Lower leg skin (tissue), 3 donors: ENCODE measurements around the gene CST5.

Experiments
- POLR2A ChIP-seq, 2 donors: fragments of 450-650 bp; IDR thresholded peaks; one replicate each; pipeline ENCODE4 v1.6.1; 2016 to 2017; ENCODE audit warnings: antibody characterized with exemption in 2 of 2, mild to moderate bottlenecking in 1 of 2, moderate library complexity in 1 of 2
- TF ChIP-seq, protein P1 (sequence below), 3 donors: fragments of 450-650 bp; IDR thresholded peaks; one replicate each; pipeline ENCODE4 v1.5.1; 2016; ENCODE audit warnings: antibody characterized with exemption in 3 of 3, mild to moderate bottlenecking in 3 of 3, moderate library complexity in 2 of 3

DNA sequence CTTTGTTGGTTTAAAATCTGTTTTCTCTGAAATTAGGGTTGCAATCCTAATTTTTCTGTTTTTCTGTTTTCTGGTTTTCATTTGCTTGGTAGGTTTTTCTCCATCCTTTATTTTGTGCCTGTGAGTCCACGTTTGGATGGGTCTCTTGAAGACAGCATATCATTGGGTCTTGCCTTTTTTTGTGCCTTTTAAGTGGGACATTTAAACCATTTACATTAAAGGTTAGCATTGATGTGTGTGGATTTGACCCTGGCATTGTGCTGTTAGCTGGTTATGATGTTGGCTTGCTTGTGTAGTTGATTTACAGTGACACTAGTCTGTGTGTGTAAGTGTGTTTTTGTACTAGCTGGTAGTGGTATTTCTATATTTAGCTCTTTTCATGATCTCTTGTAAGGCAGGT is 28.0 kb upstream of the CST5 start:
- TF ChIP-seq, protein P1, sequence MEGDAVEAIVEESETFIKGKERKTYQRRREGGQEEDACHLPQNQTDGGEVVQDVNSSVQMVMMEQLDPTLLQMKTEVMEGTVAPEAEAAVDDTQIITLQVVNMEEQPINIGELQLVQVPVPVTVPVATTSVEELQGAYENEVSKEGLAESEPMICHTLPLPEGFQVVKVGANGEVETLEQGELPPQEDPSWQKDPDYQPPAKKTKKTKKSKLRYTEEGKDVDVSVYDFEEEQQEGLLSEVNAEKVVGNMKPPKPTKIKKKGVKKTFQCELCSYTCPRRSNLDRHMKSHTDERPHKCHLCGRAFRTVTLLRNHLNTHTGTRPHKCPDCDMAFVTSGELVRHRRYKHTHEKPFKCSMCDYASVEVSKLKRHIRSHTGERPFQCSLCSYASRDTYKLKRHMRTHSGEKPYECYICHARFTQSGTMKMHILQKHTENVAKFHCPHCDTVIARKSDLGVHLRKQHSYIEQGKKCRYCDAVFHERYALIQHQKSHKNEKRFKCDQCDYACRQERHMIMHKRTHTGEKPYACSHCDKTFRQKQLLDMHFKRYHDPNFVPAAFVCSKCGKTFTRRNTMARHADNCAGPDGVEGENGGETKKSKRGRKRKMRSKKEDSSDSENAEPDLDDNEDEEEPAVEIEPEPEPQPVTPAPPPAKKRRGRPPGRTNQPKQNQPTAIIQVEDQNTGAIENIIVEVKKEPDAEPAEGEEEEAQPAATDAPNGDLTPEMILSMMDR (IDR thresholded peaks at IDR 0.05), result no peak
- TF ChIP-seq POLR2A (IDR thresholded peaks at IDR 0.05), result no peak
